MM.1S (cell line): Measurements from ENCODE around the gene ENTREP3.
"Not testable (repeated sequence)": the region's sequence is repeated elsewhere in the genome, so short reads cannot be mapped to it uniquely, and the experiment has no call there.

Source experiments
- DNase-seq: peaks from one replicate; pipeline ENCODE4 v3.0.0-alpha.2; 2015
- H2AFZ ChIP-seq: fragments of 300-600 bp; sonication (generic); 2 replicates; pipeline ENCODE4 v1.6.0; 2016; ENCODE audit warnings: antibody characterized with exemption, low read length
- H3F3A ChIP-seq: fragments of 300-600 bp; sonication (generic); 2 replicates; pipeline ENCODE4 v1.6.1; 2016; ENCODE audit warnings: mild to moderate bottlenecking, antibody characterized with exemption, low read length, moderate library complexity, mixed read lengths; ENCODE audit not compliant: insufficient read depth
- H3K27ac ChIP-seq: fragments of 300-600 bp; sonication (generic); 2 replicates; pipeline ENCODE4 v1.5.1; 2016; ENCODE audit warnings: mild to moderate bottlenecking, low read length
- H3K27me3 ChIP-seq: fragments of 300-600 bp; sonication (generic); replicated peaks from 2 replicates; pipeline ENCODE4 v1.6.0; 2016; ENCODE audit warnings: low read length; ENCODE audit not compliant: insufficient read depth
- H3K36me3 ChIP-seq: fragments of 300-600 bp; sonication (generic); replicated peaks from 2 replicates; pipeline ENCODE4 v1.6.1; 2016; ENCODE audit warnings: mild to moderate bottlenecking, low read length, mixed read lengths; ENCODE audit not compliant: insufficient read depth
- H3K4me1 ChIP-seq: fragments of 300-600 bp; sonication (generic); 2 replicates; pipeline ENCODE4 v1.6.1; 2016; ENCODE audit warnings: low read length, mixed read lengths
- H3K4me2 ChIP-seq: fragments of 300-600 bp; sonication (generic); 2 replicates; pipeline ENCODE4 v1.6.0; 2016; ENCODE audit warnings: low read depth, low read length
- H3K4me3 ChIP-seq: fragments of 300-600 bp; sonication (generic); 2 replicates; pipeline ENCODE4 v1.5.1; 2016; ENCODE audit warnings: low read length, mixed read lengths
- H3K79me2 ChIP-seq: fragments of 300-600 bp; sonication (generic); 2 replicates; pipeline ENCODE4 v1.6.1; 2016; ENCODE audit warnings: mixed run types, low read length, mixed read lengths
- H3K9ac ChIP-seq: fragments of 300-600 bp; sonication (generic); 2 replicates; pipeline ENCODE4 v1.6.1; 2016; ENCODE audit warnings: low read length, mixed read lengths
- H3K9me2 ChIP-seq: fragments of 300-600 bp; sonication (generic); replicated peaks from 2 replicates; pipeline ENCODE4 v1.6.1; 2016; ENCODE audit warnings: mild to moderate bottlenecking, low read length, mixed read lengths; ENCODE audit not compliant: insufficient read depth
- H3K9me3 ChIP-seq: fragments of 300-600 bp; sonication (generic); replicated peaks from 2 replicates; pipeline ENCODE4 v1.6.1; 2016; ENCODE audit warnings: mild to moderate bottlenecking, low read length, mixed read lengths; ENCODE audit not compliant: insufficient read depth
- H4K20me1 ChIP-seq: fragments of 300-600 bp; sonication (generic); 2 replicates; pipeline ENCODE4 v1.6.1; 2016; ENCODE audit warnings: mild to moderate bottlenecking, low read length, moderate library complexity, mixed read lengths; ENCODE audit not compliant: insufficient read depth
- EZH2 ChIP-seq: fragments of 300-600 bp; sonication (generic); optimal IDR thresholded peaks from 2 replicates; pipeline ENCODE3; 2017; ENCODE audit warnings: low read depth, mild to moderate bottlenecking, antibody characterized with exemption, low read length, mixed read lengths
- EZH2phosphoT487 ChIP-seq: fragments of 300-600 bp; sonication (generic); IDR thresholded peaks from 2 replicates; pipeline ENCODE4 v1.6.1; 2018; ENCODE audit warnings: antibody characterized with exemption, low read length
- TF ChIP-seq, protein P1 (sequence below): fragments of 300-600 bp; sonication (generic); IDR thresholded peaks from 2 replicates; pipeline ENCODE4 v1.5.1; 2016; ENCODE audit warnings: antibody characterized with exemption, low read length, mixed read lengths

The ENTREP3 gene

DNA sequence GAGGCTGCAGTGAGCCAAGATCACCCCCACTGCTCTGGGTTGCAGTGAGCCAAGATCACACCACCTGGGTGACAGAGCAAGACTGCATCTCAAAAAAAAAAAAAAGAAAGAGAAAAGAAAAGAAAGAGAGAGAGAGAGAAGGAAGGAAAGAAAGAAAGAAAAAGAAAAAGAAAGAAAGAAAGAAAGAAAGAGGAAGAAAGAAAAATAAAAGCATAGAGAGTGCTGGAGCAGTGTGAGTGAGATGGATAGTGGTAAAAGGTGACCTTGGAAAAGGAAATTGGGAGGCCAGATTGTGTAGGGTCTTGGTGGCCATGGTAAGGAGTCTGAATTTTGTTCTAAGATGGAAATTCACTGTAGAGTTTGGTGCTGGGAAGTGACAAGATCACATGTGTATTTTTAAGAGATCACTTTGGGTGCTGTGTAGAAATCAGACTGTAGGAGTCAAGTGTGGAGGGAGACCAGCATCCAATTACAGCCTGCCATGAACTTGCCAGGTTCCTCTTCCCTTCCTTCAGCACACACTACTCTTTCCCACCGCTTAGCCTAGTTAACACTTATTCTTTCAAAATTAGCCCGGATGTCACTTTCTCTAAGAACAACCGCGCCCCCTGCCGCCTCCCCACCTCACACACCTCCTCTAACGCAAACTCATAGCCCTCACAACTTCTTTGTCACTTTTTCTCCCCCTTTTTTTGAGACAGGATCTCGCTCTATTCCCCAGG lies 28.9 kb downstream of the ENTREP3 start:
- H3K9me3 ChIP-seq, result no peaks in the 10 kb centered on the region
- peak; percentile 87 for DNase-seq
- peaks cover 10% of the 10 kb centered on the region for H3K4me1 ChIP-seq
- H3K9ac ChIP-seq, result peak overlapping the region; percentile 79
- H3K4me2 ChIP-seq, result peak overlapping the region; percentile 92
- H3K4me3 ChIP-seq, result peak overlapping the region; percentile 71
- TF ChIP-seq EZH2phosphoT487, result no peak
- no peak for TF ChIP-seq EZH2
- TF ChIP-seq, protein P1, sequence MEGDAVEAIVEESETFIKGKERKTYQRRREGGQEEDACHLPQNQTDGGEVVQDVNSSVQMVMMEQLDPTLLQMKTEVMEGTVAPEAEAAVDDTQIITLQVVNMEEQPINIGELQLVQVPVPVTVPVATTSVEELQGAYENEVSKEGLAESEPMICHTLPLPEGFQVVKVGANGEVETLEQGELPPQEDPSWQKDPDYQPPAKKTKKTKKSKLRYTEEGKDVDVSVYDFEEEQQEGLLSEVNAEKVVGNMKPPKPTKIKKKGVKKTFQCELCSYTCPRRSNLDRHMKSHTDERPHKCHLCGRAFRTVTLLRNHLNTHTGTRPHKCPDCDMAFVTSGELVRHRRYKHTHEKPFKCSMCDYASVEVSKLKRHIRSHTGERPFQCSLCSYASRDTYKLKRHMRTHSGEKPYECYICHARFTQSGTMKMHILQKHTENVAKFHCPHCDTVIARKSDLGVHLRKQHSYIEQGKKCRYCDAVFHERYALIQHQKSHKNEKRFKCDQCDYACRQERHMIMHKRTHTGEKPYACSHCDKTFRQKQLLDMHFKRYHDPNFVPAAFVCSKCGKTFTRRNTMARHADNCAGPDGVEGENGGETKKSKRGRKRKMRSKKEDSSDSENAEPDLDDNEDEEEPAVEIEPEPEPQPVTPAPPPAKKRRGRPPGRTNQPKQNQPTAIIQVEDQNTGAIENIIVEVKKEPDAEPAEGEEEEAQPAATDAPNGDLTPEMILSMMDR, result peak; percentile 77
- H4K20me1 ChIP-seq, result no peaks in the 10 kb centered on the region
- H3K27ac ChIP-seq, result peak overlapping the region; percentile 63; the same call in 1 of the 2 replicates
- no peaks in the 10 kb centered on the region for H3K36me3 ChIP-seq
- H3K79me2 ChIP-seq, result peaks cover 11% of the 10 kb centered on the region; the same call in 1 of the 2 replicates
- H3K27me3 ChIP-seq, result no peaks in the 10 kb centered on the region; the same call in 1 of the 2 replicates
- H3K9me2 ChIP-seq, result no peaks in the 10 kb centered on the region
- peak overlapping the region; percentile 73 for H2AFZ ChIP-seq
- peaks cover 27% of the 10 kb centered on the region for H3F3A ChIP-seq

- H2AFZ ChIP-seq, H3K9ac ChIP-seq, H3K4me2 ChIP-seq, DNase-seq, H3K9me3 ChIP-seq, H3K27me3 ChIP-seq, H3K4me3 ChIP-seq, H3K36me3 ChIP-seq, H3K27ac ChIP-seq, H4K20me1 ChIP-seq, H3K9me2 ChIP-seq: not testable (repeated sequence)
- peaks cover 27% of the 10 kb centered on the region for H3F3A ChIP-seq
- peaks cover 10% of the 10 kb centered on the region for H3K4me1 ChIP-seq
- H3K79me2 ChIP-seq, result peaks cover 11% of the 10 kb centered on the region; the same call in 1 of the 2 replicates
Measured at GRCh38 chr1:155225404-155225759, 29.9 kb downstream of the ENTREP3 start.

DNA sequence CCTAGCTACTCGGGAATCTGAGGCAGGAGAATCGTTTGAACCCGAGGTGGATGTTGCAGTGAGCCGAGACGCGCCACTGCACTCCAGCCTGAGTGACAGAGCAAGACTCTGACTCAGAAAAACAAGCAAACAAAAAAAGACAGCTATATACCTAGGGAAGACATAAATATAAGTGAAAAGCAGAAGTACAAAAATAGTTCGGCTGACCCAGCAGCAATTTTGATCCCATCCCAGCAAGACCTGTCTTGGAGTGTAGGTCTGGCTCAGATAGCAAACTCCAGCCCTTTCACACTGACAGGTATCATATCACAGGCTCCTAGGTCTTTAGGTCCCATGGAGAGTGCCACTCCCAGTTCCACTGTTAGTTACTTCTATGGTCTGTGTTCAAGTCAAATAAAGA lies 32.2 kb downstream of the ENTREP3 start:
- Histone ChIP-seq H3K27me3 (no peaks in the 10 kb centered on the region), H3F3A (peaks cover 27% of the 10 kb centered on the region), H3K79me2 (peaks cover 11% of the 10 kb centered on the region; the same call in 1 of the 2 replicates), H3K9ac (no peak overlapping the region), H3K9me3 (no peaks in the 10 kb centered on the region), H4K20me1 (no peaks in the 10 kb centered on the region), H3K27ac (peak overlapping the region; percentile 11; the same call in 1 of the 2 replicates), H3K9me2 (no peaks in the 10 kb centered on the region), H3K4me3 (no peak overlapping the region), H3K4me1 (peaks cover 11% of the 10 kb centered on the region), H2AFZ (no peak overlapping the region), H3K36me3 (no peaks in the 10 kb centered on the region), H3K4me2 (peak overlapping the region; percentile 22; the same call in 1 of the 2 replicates)
- no peak for DNase-seq
- TF ChIP-seq EZH2phosphoT487 (no peak), EZH2 (no peak)
- TF ChIP-seq, protein P1, result no peak

DNA sequence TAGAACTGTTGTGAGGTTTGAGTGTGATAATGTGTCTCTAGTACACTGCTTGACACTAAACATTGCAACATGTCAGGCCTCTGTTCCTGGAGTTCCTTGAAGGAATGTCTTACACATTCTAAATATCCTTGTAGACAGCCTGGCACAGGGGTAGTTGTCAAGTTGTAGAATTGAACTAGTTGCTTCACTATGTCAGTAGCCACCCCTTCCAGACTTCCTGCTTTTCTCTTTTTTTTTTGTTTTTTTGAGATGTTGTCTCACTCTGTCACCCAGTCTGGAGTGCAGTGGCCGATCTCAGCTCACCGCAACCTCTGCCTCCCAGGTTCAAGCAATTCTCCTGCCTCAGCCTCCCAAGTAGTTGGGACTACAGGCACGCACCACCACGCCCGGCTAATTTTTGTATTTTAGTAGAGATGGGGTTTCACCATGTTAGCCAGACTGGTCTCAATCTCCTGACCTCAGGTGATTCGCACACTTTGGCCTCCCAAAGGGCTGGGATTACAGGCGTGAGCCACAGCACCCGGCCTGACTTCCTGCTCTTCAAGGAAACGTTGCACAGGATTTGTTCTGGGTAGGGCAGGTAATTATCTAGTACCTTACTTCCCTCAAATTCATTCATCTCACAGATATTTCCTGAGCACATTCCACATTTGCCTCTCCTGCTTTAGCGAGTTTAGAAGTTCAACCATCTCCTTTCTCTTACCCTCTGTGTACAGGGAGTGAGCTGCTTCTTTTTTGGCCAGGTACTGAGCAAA lies 34.9 kb downstream of the ENTREP3 start:
- not testable (repeated sequence) for H3K4me3 ChIP-seq, H3K36me3 ChIP-seq, H3K79me2 ChIP-seq, H3K9ac ChIP-seq, H3K4me2 ChIP-seq, H3K9me3 ChIP-seq, H4K20me1 ChIP-seq, H3K9me2 ChIP-seq, H2AFZ ChIP-seq, DNase-seq, H3K27ac ChIP-seq, H3K4me1 ChIP-seq, H3K27me3 ChIP-seq
- peaks cover 10% of the 10 kb centered on the region for H3F3A ChIP-seq
